ENCODE data around the gene AOPEP. TPM values are rescaled to one million over a fixed set of nuclear protein-coding genes. Genes with fewer than 3 reads are reported as not detected.

The AOPEP gene
- polyA plus RNA-seq, 2 of the 4 experiments (the other 2 are of a cell fraction) = 226 to 266 TPM

DNA sequence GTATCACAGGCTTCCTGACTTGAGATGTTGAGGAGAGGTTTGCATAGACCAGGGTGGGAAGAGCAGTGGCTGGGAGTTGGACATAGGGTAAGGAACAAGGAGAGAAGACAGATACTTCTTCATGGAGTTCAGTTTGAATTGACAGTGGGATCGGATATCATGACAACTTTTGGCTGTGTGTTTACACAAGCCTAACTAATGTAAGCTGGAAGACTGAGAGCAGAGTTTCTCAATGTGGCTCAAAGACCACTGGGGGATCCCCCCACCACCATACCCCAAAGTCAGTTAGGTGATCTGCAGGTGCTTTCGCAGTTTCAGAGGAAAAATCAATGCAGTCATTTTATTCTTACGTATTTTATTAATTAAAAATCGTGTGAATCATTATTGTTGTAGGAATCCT lies 125.9 kb downstream of the AOPEP start:
- no peak for DNase-seq (ENCODE audit: low read depth in 1 of 2, low spot score in 1 of 2)
- peaks cover 47% of the 10 kb centered on the region for H3K4me1 ChIP-seq
- no peaks in the 10 kb centered on the region for H3K9me3 ChIP-seq
- no peak for FAIRE-seq
- TF ChIP-seq, protein P1, sequence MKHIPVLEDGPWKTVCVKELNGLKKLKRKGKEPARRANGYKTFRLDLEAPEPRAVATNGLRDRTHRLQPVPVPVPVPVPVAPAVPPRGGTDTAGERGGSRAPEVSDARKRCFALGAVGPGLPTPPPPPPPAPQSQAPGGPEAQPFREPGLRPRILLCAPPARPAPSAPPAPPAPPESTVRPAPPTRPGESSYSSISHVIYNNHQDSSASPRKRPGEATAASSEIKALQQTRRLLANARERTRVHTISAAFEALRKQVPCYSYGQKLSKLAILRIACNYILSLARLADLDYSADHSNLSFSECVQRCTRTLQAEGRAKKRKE (CRISPR knock-in tag; IDR thresholded peaks at IDR 0.05; ENCODE audit: low read depth) = no peak
- TF ChIP-seq NFE2L2 (conservative IDR thresholded peaks at IDR 0.05; ENCODE audit: low read length) = no peak
- TF ChIP-seq POLR2A (IDR thresholded peaks at IDR 0.05; ENCODE audit: low read length) = no peak
- no peak for TF ChIP-seq JUN (IDR thresholded peaks at IDR 0.05)
- TF ChIP-seq KDM1A (IDR thresholded peaks at IDR 0.05; ENCODE audit: low read depth) = no peak
- TF ChIP-seq KDM5A (IDR thresholded peaks at IDR 0.05) = no peak
- TF ChIP-seq JUNB (IDR thresholded peaks at IDR 0.05) = no peak
- TF ChIP-seq EHF (CRISPR knock-in tag; IDR thresholded peaks at IDR 0.05) = no peak
- TF ChIP-seq MAZ (IDR thresholded peaks at IDR 0.05; ENCODE audit: borderline replicate concordance, low read depth, low read length) = no peak
- TF ChIP-seq, protein P2, sequence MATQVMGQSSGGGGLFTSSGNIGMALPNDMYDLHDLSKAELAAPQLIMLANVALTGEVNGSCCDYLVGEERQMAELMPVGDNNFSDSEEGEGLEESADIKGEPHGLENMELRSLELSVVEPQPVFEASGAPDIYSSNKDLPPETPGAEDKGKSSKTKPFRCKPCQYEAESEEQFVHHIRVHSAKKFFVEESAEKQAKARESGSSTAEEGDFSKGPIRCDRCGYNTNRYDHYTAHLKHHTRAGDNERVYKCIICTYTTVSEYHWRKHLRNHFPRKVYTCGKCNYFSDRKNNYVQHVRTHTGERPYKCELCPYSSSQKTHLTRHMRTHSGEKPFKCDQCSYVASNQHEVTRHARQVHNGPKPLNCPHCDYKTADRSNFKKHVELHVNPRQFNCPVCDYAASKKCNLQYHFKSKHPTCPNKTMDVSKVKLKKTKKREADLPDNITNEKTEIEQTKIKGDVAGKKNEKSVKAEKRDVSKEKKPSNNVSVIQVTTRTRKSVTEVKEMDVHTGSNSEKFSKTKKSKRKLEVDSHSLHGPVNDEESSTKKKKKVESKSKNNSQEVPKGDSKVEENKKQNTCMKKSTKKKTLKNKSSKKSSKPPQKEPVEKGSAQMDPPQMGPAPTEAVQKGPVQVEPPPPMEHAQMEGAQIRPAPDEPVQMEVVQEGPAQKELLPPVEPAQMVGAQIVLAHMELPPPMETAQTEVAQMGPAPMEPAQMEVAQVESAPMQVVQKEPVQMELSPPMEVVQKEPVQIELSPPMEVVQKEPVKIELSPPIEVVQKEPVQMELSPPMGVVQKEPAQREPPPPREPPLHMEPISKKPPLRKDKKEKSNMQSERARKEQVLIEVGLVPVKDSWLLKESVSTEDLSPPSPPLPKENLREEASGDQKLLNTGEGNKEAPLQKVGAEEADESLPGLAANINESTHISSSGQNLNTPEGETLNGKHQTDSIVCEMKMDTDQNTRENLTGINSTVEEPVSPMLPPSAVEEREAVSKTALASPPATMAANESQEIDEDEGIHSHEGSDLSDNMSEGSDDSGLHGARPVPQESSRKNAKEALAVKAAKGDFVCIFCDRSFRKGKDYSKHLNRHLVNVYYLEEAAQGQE (IDR thresholded peaks at IDR 0.05) = no peak
- CTCF ChIA-PET = interaction anchor here (1.3 kb wide), 1 partner anchor 13 kb away, joined by 3 read pairs; no protein-coding TSS in a partner anchor
- no peak overlapping the region for H3K4me3 ChIP-seq
- WGBS (ENCODE audit: missing lambda C conversion rate) = 75% methylated on average over 4 of the region's 4 CpGs
- H3K27ac ChIP-seq = peak overlapping the region; percentile 84
- no peak for ATAC-seq
- 0 out of 3 replicates have a peak overlapping the region, but pooled peaks have one; percentile 1 for H3K4me2 ChIP-seq
- POLR2A ChIA-PET = no interaction called here

DNA sequence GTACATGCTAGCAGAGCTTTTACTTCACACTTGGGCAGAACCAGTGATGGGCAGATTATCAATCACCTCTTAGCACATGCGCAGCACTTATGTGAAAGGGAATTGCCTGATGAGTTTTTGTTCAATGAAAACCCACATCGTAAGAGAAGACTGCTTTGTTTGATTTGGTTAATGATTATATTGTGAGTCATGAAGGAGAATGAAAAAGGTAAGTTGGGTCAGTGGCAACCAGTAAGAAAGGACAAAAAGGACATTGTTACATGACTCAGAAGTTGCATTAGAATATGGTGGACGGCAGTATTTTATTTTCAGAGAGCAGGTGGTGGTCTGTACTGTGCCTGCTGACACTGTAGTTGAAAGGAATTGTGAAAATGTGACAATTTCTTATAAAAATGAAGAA lies 127.4 kb downstream of the AOPEP start:
- DNase-seq (ENCODE audit: low read depth in 1 of 2, low spot score in 1 of 2) (peak; percentile 70 to 73), ATAC-seq (peak; percentile 40 to 72; a peak in 4 of 6 replicates), FAIRE-seq (peak; percentile 13)
- Histone ChIP-seq H3K4me3 (no peak overlapping the region), H3K27ac (peak overlapping the region; percentile 84), H3K4me2 (peak overlapping the region; percentile 71), H3K9me3 (0 out of 3 replicates have a peak, but pooled peaks cover 8% of the 10 kb centered on the region), H3K4me1 (peaks cover 35% of the 10 kb centered on the region)
- ChIA-PET CTCF (interaction anchor here (1.0 to 1.6 kb wide), 4 partner anchors 12 to 70 kb away, joined by 3 to 4 read pairs (median 3); no protein-coding TSS in a partner anchor), POLR2A (interaction anchor here (0.9 to 2.0 kb wide), 2 partner anchors 14 to 153 kb away, joined by 3 to 5 read pairs; no protein-coding TSS in a partner anchor)
- WGBS (ENCODE audit: missing lambda C conversion rate) = 3% methylated on average over 3 of the region's 3 CpGs
- TF ChIP-seq FOSL2 (IDR thresholded peaks at IDR 0.05) (peak; percentile 41; the same call in 1 of the 2 replicates), FOSL2 (CRISPR knock-in tag; IDR thresholded peaks at IDR 0.05) (peak; percentile 90), ESRRA (IDR thresholded peaks at IDR 0.05; ENCODE audit: borderline replicate concordance, low read length) (peak; percentile 54; the same call in 1 of the 2 replicates), CEBPB (IDR thresholded peaks at IDR 0.05) (peak in 1 of 2 experiments; percentile 21; a peak in 1 of 4 replicates), JUN (IDR thresholded peaks at IDR 0.05) (peak; percentile 36 to 48; a peak in 1 of 5 replicates), CBX2 (IDR thresholded peaks at IDR 0.05; ENCODE audit: borderline replicate concordance, low read depth) (no peak), ZFP36 (IDR thresholded peaks at IDR 0.05; ENCODE audit: borderline replicate concordance, partially characterized antibody) (no peak), MYC (IDR thresholded peaks at IDR 0.05; ENCODE audit: borderline replicate concordance, low read length) (0 out of 2 replicates have a peak, but pooled peaks have one; percentile 24)
- TF ChIP-seq, protein P3, sequence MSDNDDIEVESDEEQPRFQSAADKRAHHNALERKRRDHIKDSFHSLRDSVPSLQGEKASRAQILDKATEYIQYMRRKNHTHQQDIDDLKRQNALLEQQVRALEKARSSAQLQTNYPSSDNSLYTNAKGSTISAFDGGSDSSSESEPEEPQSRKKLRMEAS (IDR thresholded peaks at IDR 0.05) = peak; percentile 43
- TF ChIP-seq, protein P4, sequence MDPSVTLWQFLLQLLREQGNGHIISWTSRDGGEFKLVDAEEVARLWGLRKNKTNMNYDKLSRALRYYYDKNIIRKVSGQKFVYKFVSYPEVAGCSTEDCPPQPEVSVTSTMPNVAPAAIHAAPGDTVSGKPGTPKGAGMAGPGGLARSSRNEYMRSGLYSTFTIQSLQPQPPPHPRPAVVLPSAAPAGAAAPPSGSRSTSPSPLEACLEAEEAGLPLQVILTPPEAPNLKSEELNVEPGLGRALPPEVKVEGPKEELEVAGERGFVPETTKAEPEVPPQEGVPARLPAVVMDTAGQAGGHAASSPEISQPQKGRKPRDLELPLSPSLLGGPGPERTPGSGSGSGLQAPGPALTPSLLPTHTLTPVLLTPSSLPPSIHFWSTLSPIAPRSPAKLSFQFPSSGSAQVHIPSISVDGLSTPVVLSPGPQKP (IDR thresholded peaks at IDR 0.05; ENCODE audit: low read depth, low read length) = no peak
